ENCODE data around the gene CANT1. TPM values are rescaled to one million over a fixed set of nuclear protein-coding genes. Genes with fewer than 3 reads are reported as not detected.

CANT1 gene
- total RNA-seq, 2 donors from 2014 or later = 52.9 to 58.1 TPM

DNA sequence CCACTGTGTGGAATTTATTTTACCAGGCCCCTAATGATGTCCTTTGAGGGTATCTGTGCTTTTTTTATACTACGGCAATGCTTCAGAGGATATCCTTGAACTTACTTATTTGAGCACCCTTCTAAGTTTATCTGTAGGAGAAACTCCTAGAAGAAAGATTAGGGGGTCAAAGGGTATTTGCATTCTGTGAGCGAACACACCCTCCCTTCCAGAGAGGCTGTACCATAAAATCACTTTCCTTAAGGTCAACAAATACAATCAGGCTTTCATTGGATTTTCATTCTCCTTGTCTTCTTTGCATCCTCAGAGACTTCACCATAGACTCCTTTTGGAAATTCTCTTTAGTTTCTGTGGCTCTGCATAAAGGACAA lies 9.7 kb upstream of the CANT1 start:
- Mint-ChIP-seq H3K4me3 (no peak overlapping the region), H3K27ac (no peak overlapping the region), H3K27me3 (ENCODE audit: low read depth) (peaks cover 27% of the 10 kb centered on the region), H3K9me3 (no peaks in the 10 kb centered on the region), H3K36me3 (ENCODE audit: insufficient read depth in 2 of 2) (peaks cover 0 to 2% of the 10 kb centered on the region in 2 donors), H3K4me1 (ENCODE audit: low read depth) (peaks cover 3% of the 10 kb centered on the region)
- ATAC-seq (replicated peaks in 1 of 2) (no peak), DNase-seq (no peak)

DNA sequence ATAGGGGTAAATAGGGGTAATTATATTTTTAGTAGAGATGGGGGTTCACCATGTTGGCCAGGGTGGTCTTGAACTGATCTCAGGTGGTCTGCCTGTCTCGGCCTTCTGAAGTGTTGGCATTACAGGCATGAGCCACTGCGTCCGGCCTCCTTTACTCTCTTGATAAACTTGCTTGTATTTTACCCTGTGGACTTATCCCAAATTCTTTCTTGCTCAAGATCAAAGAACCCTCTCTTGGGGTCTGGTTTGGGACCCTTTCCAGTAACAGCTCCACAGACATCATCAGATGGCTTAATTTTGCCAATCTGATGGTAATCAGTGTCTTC lies 8.8 kb upstream of the CANT1 start:
- Mint-ChIP-seq H3K9me3 (peaks cover 2 to 3% of the 10 kb centered on the region in 2 donors), H3K4me3 (no peak overlapping the region), H3K4me1 (ENCODE audit: low read depth) (no peaks in the 10 kb centered on the region), H3K27ac (no peak overlapping the region), H3K27me3 (ENCODE audit: low read depth) (peaks cover 25% of the 10 kb centered on the region), H3K36me3 (ENCODE audit: insufficient read depth in 2 of 2) (peaks cover 3 to 6% of the 10 kb centered on the region in 2 donors)
- ATAC-seq (replicated peaks in 1 of 2) (no peak), DNase-seq (no peak)

DNA sequence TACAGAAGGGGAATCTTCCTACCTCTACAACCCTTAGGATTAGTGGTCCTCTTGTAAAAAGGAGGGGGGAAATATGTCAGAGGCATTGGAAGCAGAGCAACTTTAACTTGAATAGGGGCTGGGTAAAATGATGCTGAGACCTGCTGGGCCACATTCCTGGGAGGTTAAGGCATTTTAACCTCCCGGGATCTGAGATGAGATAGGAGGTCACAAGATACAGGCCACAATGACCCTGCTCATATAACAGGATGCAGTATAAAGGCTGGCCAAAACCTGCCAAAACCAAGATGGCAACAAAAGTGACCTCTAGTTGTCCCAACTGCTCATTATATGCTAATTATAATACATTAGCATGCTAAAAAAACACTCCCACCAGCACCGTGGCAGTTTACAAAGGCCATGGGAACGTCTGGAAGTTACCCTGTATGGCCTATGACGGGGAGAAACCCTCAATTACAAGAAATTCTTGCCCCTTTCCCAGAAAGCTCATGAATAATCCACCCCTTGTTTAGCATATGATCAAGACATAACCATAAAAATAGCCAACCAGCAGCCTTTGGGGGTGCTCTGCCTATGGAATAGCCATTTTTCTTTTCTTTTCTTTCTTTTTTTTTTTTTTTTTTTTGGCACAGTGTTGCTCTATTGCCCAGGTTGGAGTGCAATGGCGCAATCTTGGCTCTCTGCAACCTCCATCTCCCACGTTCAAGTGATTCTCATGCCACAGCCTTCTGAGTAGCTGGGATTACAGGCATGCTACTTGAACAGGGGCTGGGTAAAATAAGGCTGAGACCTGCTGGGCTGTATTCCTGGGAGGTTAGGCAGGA lies 8.2 kb upstream of the CANT1 start:
- peaks cover 3 to 6% of the 10 kb centered on the region in 2 donors for H3K36me3 Mint-ChIP-seq (ENCODE audit: insufficient read depth in 2 of 2)
- ATAC-seq (replicated peaks in 1 of 2) = no peak
- H3K27ac Mint-ChIP-seq = no peak overlapping the region
- H3K9me3 Mint-ChIP-seq = peaks cover 2 to 3% of the 10 kb centered on the region in 2 donors
- H3K4me1 Mint-ChIP-seq (ENCODE audit: low read depth) = no peaks in the 10 kb centered on the region
- DNase-seq = no peak
- peaks cover 19% of the 10 kb centered on the region for H3K27me3 Mint-ChIP-seq (ENCODE audit: low read depth)
- no peak overlapping the region for H3K4me3 Mint-ChIP-seq

DNA sequence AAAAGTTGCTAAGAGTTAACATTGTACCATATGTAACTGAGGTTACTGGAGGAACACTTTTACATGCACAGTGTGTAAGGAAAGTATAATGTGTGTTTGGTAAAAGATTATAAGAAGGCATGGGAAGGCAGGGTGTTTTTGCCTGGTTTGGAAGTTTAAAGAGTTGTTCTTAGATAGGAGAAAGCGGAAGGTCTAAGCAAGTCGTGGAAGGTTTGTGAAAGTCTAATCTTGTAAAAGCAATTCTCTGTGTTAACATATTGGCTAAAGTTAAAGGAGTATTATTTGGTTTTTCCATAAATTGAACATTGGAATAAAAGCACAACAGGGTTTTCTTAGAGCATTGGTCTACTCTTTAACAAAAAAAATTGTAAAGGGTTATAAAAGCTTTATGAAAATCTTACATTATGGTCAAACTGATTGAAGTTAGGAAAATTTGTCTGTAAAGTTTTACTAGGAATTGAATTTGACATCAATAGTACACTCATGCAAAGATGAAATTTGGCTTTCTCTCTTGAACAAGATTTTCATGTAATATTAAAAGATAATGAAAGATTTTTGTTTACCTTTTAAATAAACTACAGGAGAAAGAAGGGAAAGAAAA lies 4.7 kb upstream of the CANT1 start:
- Mint-ChIP-seq H3K4me1 (ENCODE audit: low read depth) (peaks cover 17% of the 10 kb centered on the region), H3K36me3 (ENCODE audit: insufficient read depth in 2 of 2) (peaks cover 3 to 6% of the 10 kb centered on the region in 2 donors), H3K27me3 (ENCODE audit: low read depth) (peaks cover 7% of the 10 kb centered on the region), H3K4me3 (no peak overlapping the region), H3K27ac (no peak overlapping the region), H3K9me3 (peaks cover 2 to 3% of the 10 kb centered on the region in 2 donors)
- ATAC-seq (replicated peaks in 1 of 2) (no peak), DNase-seq (no peak)

DNA sequence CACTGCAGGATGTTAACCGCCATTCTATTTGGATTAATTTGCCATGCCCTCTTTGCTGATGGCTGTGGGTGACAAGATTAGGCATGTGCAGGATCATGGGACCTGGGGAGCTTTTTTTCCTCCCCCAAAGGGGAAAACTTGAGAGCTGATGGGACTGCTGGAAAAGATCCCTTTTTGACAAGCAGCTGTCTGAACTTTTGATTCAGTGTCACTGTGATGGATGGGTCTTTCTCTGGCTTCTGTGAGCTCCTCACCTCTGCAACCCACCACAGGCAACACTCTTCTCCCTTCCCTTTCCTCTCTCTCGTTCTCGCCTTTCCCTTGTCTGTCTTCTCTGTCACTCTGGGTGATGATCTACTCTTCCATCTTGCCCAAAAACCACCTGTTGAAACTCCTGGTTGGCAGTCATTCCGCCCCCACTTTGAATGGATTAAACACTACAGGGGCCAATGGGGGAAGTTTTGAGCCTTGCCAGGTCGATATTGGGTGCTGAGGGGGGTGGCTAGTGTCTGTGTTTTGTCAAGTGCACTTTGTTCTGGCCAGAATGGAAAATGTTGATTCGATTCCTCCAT lies 3.1 kb upstream of the CANT1 start:
- ATAC-seq (replicated peaks in 1 of 2) (no peak), DNase-seq (no peak)
- H3K27ac Mint-ChIP-seq = no peak overlapping the region
- H3K27me3 Mint-ChIP-seq (ENCODE audit: low read depth) = peaks cover 7% of the 10 kb centered on the region
- H3K36me3 Mint-ChIP-seq (ENCODE audit: insufficient read depth in 2 of 2) = peaks cover 6 to 9% of the 10 kb centered on the region in 2 donors
- H3K4me3 Mint-ChIP-seq = no peak overlapping the region
- peaks cover 30% of the 10 kb centered on the region for H3K4me1 Mint-ChIP-seq (ENCODE audit: low read depth)
- peaks cover 2 to 3% of the 10 kb centered on the region in 2 donors for H3K9me3 Mint-ChIP-seq

DNA sequence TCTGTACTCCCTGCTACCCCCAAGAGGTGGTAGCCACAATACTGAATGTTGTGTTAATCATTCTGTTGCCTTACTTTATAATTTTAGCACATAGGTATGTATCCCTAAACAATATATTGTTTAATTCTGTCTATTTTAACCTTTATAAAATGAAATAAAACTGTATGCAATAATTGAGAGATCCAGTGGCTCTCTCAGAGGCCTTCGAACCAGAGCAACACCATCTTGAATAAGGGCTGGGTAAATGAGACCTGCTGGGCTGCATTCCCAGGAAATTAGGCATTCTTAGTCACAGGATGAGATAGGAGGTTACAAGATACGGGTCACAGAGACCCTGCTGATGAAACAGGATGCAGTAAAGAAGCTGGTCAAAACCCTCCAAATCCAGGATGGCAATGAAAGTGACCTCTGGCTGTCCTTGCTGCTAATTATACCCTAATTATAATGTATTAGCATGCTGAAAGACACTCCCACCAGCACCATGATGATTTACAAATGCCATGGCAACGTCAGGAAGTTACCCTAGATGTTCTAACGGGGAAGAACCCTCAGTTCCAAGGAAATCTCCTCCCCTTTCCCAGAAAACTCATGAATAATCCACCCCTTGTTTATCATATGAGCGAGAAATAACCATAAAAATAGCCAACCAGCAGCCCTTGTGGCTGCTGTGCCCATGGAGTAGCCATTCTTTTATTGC lies 2.0 kb upstream of the CANT1 start:
- ATAC-seq (replicated peaks in 1 of 2) (no peak), DNase-seq (no peak)
- Mint-ChIP-seq H3K36me3 (ENCODE audit: insufficient read depth in 2 of 2) (peaks cover 9% of the 10 kb centered on the region in 2 donors), H3K4me1 (ENCODE audit: low read depth) (peaks cover 41% of the 10 kb centered on the region), H3K27me3 (ENCODE audit: low read depth) (peaks cover 7% of the 10 kb centered on the region), H3K4me3 (peak overlapping the region in 1 of 2 donors; percentile 92), H3K9me3 (peaks cover 2 to 3% of the 10 kb centered on the region in 2 donors), H3K27ac (peak overlapping the region; percentile 64)

DNA sequence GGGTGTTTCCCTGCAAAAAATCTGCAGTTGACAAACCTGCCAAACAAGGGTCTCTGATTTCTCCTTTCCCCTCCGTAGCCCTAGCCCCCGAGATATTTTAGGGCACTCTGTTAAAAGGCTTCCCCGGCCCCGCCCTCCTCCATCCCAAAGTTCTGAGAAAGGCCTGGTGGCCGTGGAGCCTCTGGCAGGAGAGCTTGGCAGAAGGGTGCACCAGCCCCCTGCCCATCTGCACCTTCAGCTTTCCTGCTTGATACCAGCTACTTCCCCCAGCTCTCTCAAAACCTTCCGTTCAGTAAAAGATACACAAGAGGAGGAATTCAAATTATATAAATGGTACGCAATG lies 711 bp upstream of the CANT1 start:
- Mint-ChIP-seq H3K9me3 (peaks cover 2 to 3% of the 10 kb centered on the region in 2 donors), H3K27ac (peak overlapping the region; percentile 97), H3K36me3 (ENCODE audit: insufficient read depth in 2 of 2) (peaks cover 8 to 9% of the 10 kb centered on the region in 2 donors), H3K4me3 (peak overlapping the region; percentile 92), H3K4me1 (ENCODE audit: low read depth) (peaks cover 54% of the 10 kb centered on the region), H3K27me3 (ENCODE audit: low read depth) (peaks cover 7% of the 10 kb centered on the region)
- no peak for ATAC-seq (replicated peaks in 1 of 2)
- DNase-seq = no peak

DNA sequence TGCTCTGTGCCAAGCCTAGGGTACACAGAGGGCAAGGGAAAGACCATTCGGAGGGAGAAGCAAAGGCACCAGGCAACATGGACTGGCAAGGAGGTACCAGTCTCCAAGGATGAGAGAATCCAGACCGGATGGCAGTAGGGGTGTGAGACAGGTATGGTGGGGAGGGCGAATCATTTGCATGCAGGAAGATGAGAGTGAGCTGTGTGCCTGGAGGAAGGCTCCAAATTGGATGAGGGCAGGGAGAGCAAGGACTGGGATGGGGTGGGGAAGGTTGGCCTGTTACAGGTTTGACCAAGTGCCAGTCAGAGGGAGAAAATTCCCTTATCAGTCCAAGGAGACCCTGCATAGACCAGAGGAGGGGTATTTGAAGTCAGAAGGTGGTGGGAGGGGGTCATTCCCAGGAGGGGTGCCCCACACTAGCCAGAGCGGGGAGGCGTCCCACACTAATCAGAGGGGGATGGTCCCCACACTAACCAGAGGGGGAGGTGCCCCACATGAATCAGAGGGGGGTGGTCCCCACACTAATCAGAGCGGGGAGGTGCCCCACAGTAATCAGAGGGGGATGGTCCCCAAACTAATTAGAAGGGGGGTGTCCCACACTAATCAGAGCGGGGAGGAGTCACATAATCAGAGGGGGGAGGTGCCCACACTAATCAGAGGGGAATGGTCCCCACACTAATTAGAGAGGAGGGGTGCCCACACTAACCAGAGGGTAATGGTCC lies 737 bp downstream of the CANT1 start:
- H3K27me3 Mint-ChIP-seq (ENCODE audit: low read depth) = peaks cover under 1% of the 10 kb centered on the region
- H3K27ac Mint-ChIP-seq = peak overlapping the region; percentile 76
- H3K4me3 Mint-ChIP-seq = peak overlapping the region; percentile 89 to 95
- H3K9me3 Mint-ChIP-seq = no peaks in the 10 kb centered on the region
- H3K4me1 Mint-ChIP-seq (ENCODE audit: low read depth) = peaks cover 55% of the 10 kb centered on the region
- no peak for DNase-seq
- peaks cover 4 to 6% of the 10 kb centered on the region in 2 donors for H3K36me3 Mint-ChIP-seq (ENCODE audit: insufficient read depth in 2 of 2)
- ATAC-seq (replicated peaks in 1 of 2) = peak; percentile 3 to 5

DNA sequence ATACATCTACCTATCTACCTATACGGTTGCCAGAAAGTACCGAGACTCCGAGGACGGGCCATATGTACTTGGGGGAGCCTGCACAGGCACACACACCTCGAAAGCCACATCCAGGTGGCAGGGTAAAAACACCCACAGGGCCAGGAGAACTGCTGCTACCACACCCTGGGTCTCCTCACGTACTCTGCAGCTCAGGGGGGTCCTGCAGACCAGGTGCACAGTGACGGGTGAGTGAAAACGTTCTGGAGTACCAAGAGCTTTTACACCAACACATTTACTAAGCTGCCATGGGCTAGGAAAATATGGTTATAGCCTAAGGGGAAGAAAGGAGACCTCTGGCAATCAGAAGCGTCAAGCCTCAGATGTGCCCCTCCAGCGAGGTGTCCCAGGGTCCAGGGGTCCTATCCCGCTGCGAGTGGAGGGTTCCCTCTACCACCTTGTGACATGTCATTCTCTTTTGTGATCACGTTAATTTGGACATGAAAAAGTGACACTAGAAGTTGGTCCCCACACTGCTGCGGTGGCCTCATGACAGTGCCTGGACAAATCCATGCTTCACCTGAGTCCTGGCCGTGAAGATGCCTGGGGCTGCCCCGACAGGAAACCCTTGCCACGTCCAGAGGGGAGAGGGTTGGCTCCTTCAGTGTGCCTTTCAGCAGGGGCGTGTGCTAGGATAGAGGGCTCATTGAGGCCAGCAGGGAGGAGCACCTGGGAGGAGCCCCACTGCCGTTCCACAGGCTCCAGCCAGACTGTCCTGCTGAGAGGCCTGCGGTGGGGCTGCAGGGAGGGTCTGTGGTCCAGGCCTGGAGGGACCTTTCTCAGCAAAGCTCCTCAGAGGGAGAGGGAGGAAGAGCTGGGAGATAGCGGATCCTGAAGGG lies 1.8 kb downstream of the CANT1 start:
- no peaks in the 10 kb centered on the region for H3K27me3 Mint-ChIP-seq (ENCODE audit: low read depth)
- peak overlapping the region; percentile 89 to 95 for H3K4me3 Mint-ChIP-seq
- DNase-seq = no peak
- ATAC-seq (replicated peaks in 1 of 2) = no peak
- H3K36me3 Mint-ChIP-seq (ENCODE audit: insufficient read depth in 2 of 2) = peaks cover 3 to 6% of the 10 kb centered on the region in 2 donors
- peak overlapping the region; percentile 76 for H3K27ac Mint-ChIP-seq
- no peaks in the 10 kb centered on the region for H3K9me3 Mint-ChIP-seq
- peaks cover 55% of the 10 kb centered on the region for H3K4me1 Mint-ChIP-seq (ENCODE audit: low read depth)

DNA sequence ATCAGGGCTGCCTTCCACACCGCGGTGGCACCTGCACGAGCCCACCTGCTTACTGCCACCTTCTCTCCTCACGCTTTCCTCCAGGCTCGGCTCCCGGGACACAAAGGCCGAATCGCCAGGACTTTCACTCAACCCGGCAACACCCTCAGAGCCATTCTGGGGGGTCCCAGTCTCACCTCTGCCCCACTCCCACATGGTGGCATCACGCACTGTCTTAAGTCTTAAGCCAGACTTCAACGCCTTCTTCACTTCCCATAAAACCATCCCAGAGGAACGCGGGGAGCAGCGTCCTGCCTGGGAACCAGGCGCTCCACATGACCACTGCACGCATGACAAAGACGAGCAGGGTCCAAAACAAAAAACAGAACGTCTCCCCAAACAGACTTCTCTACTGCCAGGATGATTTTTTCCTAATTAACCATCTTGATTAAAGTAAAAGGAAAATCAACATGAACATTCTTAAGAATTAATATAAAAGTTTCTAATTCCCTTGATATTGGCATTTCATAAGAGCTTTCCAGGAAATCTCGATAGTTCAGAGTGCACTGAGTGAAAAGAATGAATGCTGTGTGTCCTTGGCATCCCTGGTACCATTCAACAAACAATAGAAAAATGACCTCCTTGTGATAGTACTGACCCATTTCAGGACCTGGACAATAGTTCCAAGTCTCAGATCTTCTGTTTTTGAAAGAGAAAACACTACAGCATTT lies 2.6 kb downstream of the CANT1 start:
- H3K4me1 Mint-ChIP-seq (ENCODE audit: low read depth) = peaks cover 55% of the 10 kb centered on the region
- H3K4me3 Mint-ChIP-seq = peak overlapping the region; percentile 89 to 95
- H3K36me3 Mint-ChIP-seq (ENCODE audit: insufficient read depth in 2 of 2) = peaks cover 4 to 6% of the 10 kb centered on the region in 2 donors
- ATAC-seq (replicated peaks in 1 of 2) (no peak), DNase-seq (no peak)
- H3K27ac Mint-ChIP-seq = peak overlapping the region; percentile 72
- H3K27me3 Mint-ChIP-seq (ENCODE audit: low read depth) = no peaks in the 10 kb centered on the region
- H3K9me3 Mint-ChIP-seq = no peaks in the 10 kb centered on the region

DNA sequence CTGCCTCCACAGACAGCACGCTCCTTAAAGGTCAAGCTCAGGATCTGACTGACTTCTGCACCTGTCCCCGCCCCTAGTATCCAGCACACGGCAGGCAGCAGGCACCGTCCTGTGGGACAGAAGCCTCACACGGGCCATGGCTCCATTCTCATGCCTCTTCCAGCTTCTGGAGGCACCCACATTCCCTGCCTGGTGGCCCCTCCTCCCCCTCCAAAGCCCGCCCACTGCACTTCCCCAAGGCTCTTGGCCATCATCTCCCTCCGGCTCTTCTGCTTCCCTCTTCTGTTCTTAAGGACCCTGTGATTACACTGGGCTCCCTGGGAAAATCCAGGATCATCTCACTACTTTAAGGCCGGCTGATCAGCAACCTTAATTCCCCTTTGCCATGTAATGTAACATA lies 3.5 kb downstream of the CANT1 start:
- Mint-ChIP-seq H3K27me3 (ENCODE audit: low read depth) (no peaks in the 10 kb centered on the region), H3K27ac (peak overlapping the region; percentile 55), H3K4me1 (ENCODE audit: low read depth) (peaks cover 52% of the 10 kb centered on the region), H3K36me3 (ENCODE audit: insufficient read depth in 2 of 2) (peaks cover 6% of the 10 kb centered on the region in 2 donors), H3K9me3 (no peaks in the 10 kb centered on the region), H3K4me3 (peak overlapping the region; percentile 8 to 50)
- no peak for DNase-seq
- ATAC-seq (replicated peaks in 1 of 2) = no peak
